ENCODE results near the gene LUC7L3. TPM values are rescaled to one million over a fixed set of nuclear protein-coding genes. Genes with fewer than 3 reads are reported as not detected.

Gene LUC7L3
- total RNA-seq, 1 experiment from 2014 or later: 136 TPM

GRCh38 chr17:50731575-50732460 is 12.4 kb downstream of the LUC7L3 start:
- Histone ChIP-seq H3K9me3 (ENCODE audit: control insufficient read depth, insufficient read depth, low read depth, low read length) (no peaks in the 10 kb centered on the region), H3K27me3 (ENCODE audit: control insufficient read depth, insufficient read depth, low read length) (no peaks in the 10 kb centered on the region), H3K4me3 (ENCODE audit: low read depth in 2 of 2, low read length in 2 of 2) (no peak overlapping the region), H3K4me1 (ENCODE audit: control insufficient read depth, insufficient read depth, low read length) (peaks cover 44% of the 10 kb centered on the region), H3K27ac (ENCODE audit: low read length) (no peak overlapping the region), H3K36me3 (ENCODE audit: control insufficient read depth, insufficient read depth, low read length) (peaks cover under 1% of the 10 kb centered on the region; the same call in 1 of the 2 replicates)
- ATAC-seq (peak; percentile 63), DNase-seq (ENCODE audit: low read depth, low spot score) (no peak)
- intact Hi-C loops (cut with micrococcal nuclease; ENCODE audit: unreplicated experiment): no loop called here
- POLR2A ChIA-PET: interaction anchor here (0.6 kb wide), 1 partner anchor 36 kb away, joined by 5 read pairs; no protein-coding TSS in a partner anchor
- TF ChIP-seq REST (IDR thresholded peaks at IDR 0.05; ENCODE audit: insufficient read depth in 1 of 2, low read depth in 2 of 2, low read length in 1 of 2) (no peak), SIN3A (IDR thresholded peaks at IDR 0.05; ENCODE audit: borderline replicate concordance, insufficient read depth, low read depth, low read length) (no peak), CTCF (IDR thresholded peaks at IDR 0.05) (no peak), POLR2AphosphoS5 (IDR thresholded peaks at IDR 0.05; ENCODE audit: low read depth, low read length) (no peak), TCF7L2 (IDR thresholded peaks at IDR 0.05; ENCODE audit: low read depth, low read length) (no peak)
- BruUV-seq (replicated peaks): TSS peak; percentile 8
- CTCF ChIA-PET: interaction anchor here (0.5 kb wide), 1 partner anchor 168 kb away, joined by 3 read pairs; no protein-coding TSS in a partner anchor
- in situ Hi-C loops (cut with HindIII; ENCODE audit: low pct_unique_long_range_greater_than_20kb, low sequenced_read_pairs): no loop called here

GRCh38 chr17:50735287-50735686 is 15.9 kb downstream of the LUC7L3 start:
- H3K4me1 ChIP-seq (ENCODE audit: control insufficient read depth, insufficient read depth, low read length): peaks cover 16% of the 10 kb centered on the region
- ChIA-PET CTCF (no interaction called here), POLR2A (no interaction called here)
- in situ Hi-C loops (cut with HindIII; ENCODE audit: low pct_unique_long_range_greater_than_20kb, low sequenced_read_pairs) (no loop called here), intact Hi-C loops (cut with micrococcal nuclease; ENCODE audit: unreplicated experiment) (no loop called here)
- DNase-seq (ENCODE audit: low read depth, low spot score): no peak
- peaks cover 25% of the 10 kb centered on the region for H3K36me3 ChIP-seq (ENCODE audit: control insufficient read depth, insufficient read depth, low read length)
- TF ChIP-seq CTCF (IDR thresholded peaks at IDR 0.05) (no peak), POLR2AphosphoS5 (IDR thresholded peaks at IDR 0.05; ENCODE audit: low read depth, low read length) (no peak), TCF7L2 (IDR thresholded peaks at IDR 0.05; ENCODE audit: low read depth, low read length) (no peak), REST (IDR thresholded peaks at IDR 0.05; ENCODE audit: insufficient read depth in 1 of 2, low read depth in 2 of 2, low read length in 1 of 2) (no peak), SIN3A (IDR thresholded peaks at IDR 0.05; ENCODE audit: borderline replicate concordance, insufficient read depth, low read depth, low read length) (no peak)
- H3K27me3 ChIP-seq (ENCODE audit: control insufficient read depth, insufficient read depth, low read length): no peaks in the 10 kb centered on the region
- no peaks in the 10 kb centered on the region for H3K9me3 ChIP-seq (ENCODE audit: control insufficient read depth, insufficient read depth, low read depth, low read length)
- ATAC-seq: no peak
- BruUV-seq (replicated peaks): no TSS peak
- H3K27ac ChIP-seq (ENCODE audit: low read length): no peak overlapping the region
- H3K4me3 ChIP-seq (ENCODE audit: low read depth in 2 of 2, low read length in 2 of 2): no peak overlapping the region

All from Panc1 (cell line).